HL-60 (cell line): ENCODE measurements around the gene ITPRID2.

Experiments used
- DNase-seq, 2 experiments: peaks; one replicate each; pipeline ENCODE4 v3.0.0-alpha.2; 2010 to 2020; ENCODE audit warnings: low read depth in 1 of 2, low spot score in 1 of 2
- H3K27ac ChIP-seq: fragments of 250-450 bp; sonication (Bioruptor Pico); replicated peaks from 2 replicates; pipeline ENCODE4 v1.5.1; 2020; ENCODE audit warnings: mild to moderate bottlenecking, moderate library complexity
- H3K27me3 ChIP-seq: fragments of 250-450 bp; sonication (Bioruptor Pico); 2 replicates; pipeline ENCODE4 v1.5.1; 2021; ENCODE audit warnings: mild to moderate bottlenecking, moderate library complexity; ENCODE audit not compliant: insufficient read depth, poor library complexity, severe bottlenecking
- H3K4me3 ChIP-seq: replicated peaks from 2 replicates; pipeline ENCODE4 v1.5.1; 2011; ENCODE audit warnings: mild to moderate bottlenecking, control low read depth, low read length; ENCODE audit not compliant: insufficient read depth
- GABPA ChIP-seq: IDR thresholded peaks from 2 replicates; pipeline ENCODE4 v1.6.1; 2012; ENCODE audit warnings: low read depth
- POLR2AphosphoS5 ChIP-seq: IDR thresholded peaks from 2 replicates; pipeline ENCODE4 v1.6.1; 2012; ENCODE audit warnings: low read depth
- SPI1 ChIP-seq: IDR thresholded peaks from 2 replicates; pipeline ENCODE4 v1.6.1; 2012; ENCODE audit warnings: low read depth, mild to moderate bottlenecking, borderline replicate concordance
- TF ChIP-seq, protein P1 (sequence below): IDR thresholded peaks from one replicate; pipeline ENCODE4 v1.5.1; 2011; ENCODE audit warnings: low read length, control low read depth, inconsistent platforms; ENCODE audit not compliant: insufficient read depth
- TF ChIP-seq, protein P2 (sequence below): IDR thresholded peaks from 2 replicates; pipeline ENCODE4 v1.6.1; 2012; ENCODE audit warnings: low read depth; ENCODE audit not compliant: insufficient replicate concordance

The ITPRID2 gene

DNA sequence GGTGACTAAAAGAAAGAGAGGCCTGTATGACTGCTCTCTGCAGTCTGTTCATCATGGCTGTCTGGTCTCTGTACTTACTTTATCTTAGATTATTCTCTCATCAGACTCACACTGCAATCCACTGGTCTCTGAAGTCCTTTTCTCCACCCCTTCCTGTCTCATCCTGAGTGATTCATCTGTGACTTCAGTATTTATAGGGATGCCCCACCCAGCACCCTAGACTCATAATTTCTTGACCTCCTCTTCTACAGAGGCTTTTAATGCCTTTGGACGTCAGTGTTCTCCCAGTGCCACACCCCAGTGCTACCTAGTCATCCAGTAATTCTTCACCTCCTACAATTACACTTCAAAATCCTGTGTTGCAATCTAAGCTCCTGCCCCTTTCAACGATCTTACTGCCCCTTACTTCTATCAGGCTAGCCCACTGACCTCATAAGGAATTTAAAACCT lies 14.9 kb upstream of the ITPRID2 start:
- no peak overlapping the region for H3K27ac ChIP-seq
- H3K27me3 ChIP-seq = no peaks in the 10 kb centered on the region
- H3K4me3 ChIP-seq = no peak overlapping the region
- no peak for TF ChIP-seq GABPA
- TF ChIP-seq POLR2AphosphoS5 = no peak
- TF ChIP-seq, protein P1, sequence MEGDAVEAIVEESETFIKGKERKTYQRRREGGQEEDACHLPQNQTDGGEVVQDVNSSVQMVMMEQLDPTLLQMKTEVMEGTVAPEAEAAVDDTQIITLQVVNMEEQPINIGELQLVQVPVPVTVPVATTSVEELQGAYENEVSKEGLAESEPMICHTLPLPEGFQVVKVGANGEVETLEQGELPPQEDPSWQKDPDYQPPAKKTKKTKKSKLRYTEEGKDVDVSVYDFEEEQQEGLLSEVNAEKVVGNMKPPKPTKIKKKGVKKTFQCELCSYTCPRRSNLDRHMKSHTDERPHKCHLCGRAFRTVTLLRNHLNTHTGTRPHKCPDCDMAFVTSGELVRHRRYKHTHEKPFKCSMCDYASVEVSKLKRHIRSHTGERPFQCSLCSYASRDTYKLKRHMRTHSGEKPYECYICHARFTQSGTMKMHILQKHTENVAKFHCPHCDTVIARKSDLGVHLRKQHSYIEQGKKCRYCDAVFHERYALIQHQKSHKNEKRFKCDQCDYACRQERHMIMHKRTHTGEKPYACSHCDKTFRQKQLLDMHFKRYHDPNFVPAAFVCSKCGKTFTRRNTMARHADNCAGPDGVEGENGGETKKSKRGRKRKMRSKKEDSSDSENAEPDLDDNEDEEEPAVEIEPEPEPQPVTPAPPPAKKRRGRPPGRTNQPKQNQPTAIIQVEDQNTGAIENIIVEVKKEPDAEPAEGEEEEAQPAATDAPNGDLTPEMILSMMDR = no peak
- TF ChIP-seq SPI1 = no peak
- TF ChIP-seq, protein P2, sequence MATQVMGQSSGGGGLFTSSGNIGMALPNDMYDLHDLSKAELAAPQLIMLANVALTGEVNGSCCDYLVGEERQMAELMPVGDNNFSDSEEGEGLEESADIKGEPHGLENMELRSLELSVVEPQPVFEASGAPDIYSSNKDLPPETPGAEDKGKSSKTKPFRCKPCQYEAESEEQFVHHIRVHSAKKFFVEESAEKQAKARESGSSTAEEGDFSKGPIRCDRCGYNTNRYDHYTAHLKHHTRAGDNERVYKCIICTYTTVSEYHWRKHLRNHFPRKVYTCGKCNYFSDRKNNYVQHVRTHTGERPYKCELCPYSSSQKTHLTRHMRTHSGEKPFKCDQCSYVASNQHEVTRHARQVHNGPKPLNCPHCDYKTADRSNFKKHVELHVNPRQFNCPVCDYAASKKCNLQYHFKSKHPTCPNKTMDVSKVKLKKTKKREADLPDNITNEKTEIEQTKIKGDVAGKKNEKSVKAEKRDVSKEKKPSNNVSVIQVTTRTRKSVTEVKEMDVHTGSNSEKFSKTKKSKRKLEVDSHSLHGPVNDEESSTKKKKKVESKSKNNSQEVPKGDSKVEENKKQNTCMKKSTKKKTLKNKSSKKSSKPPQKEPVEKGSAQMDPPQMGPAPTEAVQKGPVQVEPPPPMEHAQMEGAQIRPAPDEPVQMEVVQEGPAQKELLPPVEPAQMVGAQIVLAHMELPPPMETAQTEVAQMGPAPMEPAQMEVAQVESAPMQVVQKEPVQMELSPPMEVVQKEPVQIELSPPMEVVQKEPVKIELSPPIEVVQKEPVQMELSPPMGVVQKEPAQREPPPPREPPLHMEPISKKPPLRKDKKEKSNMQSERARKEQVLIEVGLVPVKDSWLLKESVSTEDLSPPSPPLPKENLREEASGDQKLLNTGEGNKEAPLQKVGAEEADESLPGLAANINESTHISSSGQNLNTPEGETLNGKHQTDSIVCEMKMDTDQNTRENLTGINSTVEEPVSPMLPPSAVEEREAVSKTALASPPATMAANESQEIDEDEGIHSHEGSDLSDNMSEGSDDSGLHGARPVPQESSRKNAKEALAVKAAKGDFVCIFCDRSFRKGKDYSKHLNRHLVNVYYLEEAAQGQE = no peak
- DNase-seq = no peak

DNA sequence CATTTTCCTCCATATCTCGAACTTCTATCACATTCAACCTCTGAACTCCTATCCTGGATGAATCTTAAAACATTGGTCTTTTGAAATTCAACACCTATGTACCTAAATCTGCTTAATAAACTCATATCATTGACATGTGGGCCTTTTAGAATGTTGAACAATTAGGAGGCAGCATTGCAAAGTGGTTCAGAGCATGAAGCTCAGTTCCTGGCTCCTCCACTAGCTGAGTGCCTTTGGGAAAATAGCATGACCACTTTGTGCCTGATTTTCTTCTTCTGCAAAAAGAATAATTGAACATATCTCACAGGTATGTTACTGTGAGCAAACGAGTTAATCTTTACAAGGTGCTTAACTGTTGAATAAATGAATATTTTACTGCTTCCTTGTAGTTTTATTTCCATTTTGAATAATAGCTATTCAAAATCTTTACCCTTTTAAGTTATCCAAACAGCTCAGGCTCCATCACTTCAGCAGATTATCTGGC lies 14.3 kb upstream of the ITPRID2 start:
- H3K27me3 ChIP-seq = no peaks in the 10 kb centered on the region
- TF ChIP-seq, protein P1 = no peak
- TF ChIP-seq POLR2AphosphoS5 (no peak), SPI1 (no peak), GABPA (no peak)
- TF ChIP-seq, protein P2 = no peak
- no peak for DNase-seq

DNA sequence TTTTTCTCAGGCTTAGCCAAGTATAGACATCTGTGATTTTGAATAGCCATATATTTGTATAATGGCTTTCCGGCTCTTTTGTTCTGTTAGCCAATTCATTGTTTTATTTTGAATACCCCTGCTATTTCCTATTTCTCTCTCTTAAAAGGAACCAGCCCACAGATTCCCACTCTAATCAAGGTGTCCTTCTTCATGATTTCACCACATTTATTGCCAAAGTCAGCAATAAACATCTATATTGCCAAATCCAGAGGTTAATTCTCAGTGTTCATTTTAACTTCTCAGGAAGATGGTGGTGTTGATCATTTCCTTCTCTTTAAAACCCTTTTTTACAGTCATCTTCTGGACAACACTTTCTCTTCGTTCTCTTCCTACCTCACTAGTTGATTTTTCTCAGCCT lies 13.1 kb upstream of the ITPRID2 start:
- TF ChIP-seq SPI1 (no peak), POLR2AphosphoS5 (no peak), GABPA (no peak)
- TF ChIP-seq, protein P2 = no peak
- TF ChIP-seq, protein P1 = no peak
- Histone ChIP-seq H3K27ac (no peak overlapping the region), H3K27me3 (no peaks in the 10 kb centered on the region), H3K4me3 (no peak overlapping the region)
- no peak for DNase-seq

More for the DNA sequence above, 14.3 kb upstream of the ITPRID2 start:
- Histone ChIP-seq H3K27ac (no peak overlapping the region), H3K4me3 (no peak overlapping the region)
